T-helper 9 cell (primary cell): ENCODE data around the gene UCHL1.

Source experiments
- DNase-seq: peaks from one replicate; pipeline ENCODE4 v3.0.0-alpha.2; 2020
- total RNA-seq, 2 donors: gene quantifications; one replicate each; lab custom pipeline; 2026; lab: John Stamatoyannopoulos, UW

UCHL1 gene
- total RNA-seq: 0 reads per million in 2 donors

GRCh38 chr4:41256740-41257256, at the start of gene UCHL1:
Gene UCHL1, plus strand, starts transcription at chr4:41256928. Its CDS starts 49 bp downstream, at chr4:41256977.
- no peak for DNase-seq

GRCh38 chr4:41207291-41207831, 49.4 kb upstream of the UCHL1 start:
- DNase-seq: no peak

DNA sequence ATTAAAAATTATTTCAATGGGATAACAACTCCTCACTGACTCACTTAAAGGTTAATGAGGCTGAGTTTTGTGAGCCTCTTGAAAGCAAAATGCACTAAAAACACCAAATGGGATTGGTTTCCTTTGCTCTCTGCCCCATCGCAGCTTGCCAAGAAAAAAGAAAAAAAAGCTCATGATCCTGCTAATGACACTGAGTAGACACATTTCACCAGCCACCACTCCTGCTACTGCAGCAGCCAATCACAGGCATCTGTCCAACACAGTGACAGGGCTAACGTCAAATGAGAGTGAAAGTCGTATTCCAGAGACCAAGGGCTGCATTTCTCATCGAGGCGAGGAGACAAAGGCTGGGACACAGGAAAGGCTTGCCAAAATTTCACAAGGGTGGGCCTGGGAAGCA, 47.5 kb upstream of the UCHL1 start:
- DNase-seq: no peak

GRCh38 chr4:41209901-41210300, 46.8 kb upstream of the UCHL1 start:
- no peak for DNase-seq

DNA sequence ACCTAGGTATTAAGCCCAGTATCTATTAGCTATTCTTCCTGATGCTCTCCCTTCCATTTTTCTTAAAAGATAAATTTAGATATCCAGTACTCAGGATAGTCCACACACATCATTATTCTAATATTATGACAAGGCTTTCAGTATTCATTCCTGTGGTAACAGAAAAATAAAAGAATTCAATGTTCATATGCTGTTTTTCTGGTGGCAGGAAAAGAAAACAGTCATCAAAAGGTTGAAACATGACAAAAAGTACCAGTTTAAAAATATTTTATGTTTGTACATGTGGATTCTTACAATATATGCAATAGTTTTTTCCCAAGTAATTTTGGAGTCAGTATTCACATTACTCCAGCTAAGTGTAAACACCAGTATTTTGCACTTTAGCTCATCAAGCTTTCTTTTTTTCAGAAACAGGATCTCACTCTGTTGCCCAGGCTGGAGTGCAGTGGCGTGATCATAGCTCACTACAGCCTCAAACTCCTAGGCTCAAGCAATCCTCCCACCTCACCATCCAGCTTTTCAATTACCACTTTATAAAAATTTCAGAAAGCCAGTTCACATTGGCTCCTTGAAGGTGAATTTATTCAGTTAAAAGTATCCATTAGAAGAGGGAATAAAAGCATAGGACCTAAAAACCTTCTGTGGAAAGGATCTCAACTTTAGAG, 44.6 kb upstream of the UCHL1 start:
- no peak for DNase-seq

- no peak for DNase-seq
Observed at GRCh38 chr4:41212616-41213203, 44.0 kb upstream of the UCHL1 start.

- no peak for DNase-seq
Observed at GRCh38 chr4:41213625-41214135, 43.0 kb upstream of the UCHL1 start.

DNA sequence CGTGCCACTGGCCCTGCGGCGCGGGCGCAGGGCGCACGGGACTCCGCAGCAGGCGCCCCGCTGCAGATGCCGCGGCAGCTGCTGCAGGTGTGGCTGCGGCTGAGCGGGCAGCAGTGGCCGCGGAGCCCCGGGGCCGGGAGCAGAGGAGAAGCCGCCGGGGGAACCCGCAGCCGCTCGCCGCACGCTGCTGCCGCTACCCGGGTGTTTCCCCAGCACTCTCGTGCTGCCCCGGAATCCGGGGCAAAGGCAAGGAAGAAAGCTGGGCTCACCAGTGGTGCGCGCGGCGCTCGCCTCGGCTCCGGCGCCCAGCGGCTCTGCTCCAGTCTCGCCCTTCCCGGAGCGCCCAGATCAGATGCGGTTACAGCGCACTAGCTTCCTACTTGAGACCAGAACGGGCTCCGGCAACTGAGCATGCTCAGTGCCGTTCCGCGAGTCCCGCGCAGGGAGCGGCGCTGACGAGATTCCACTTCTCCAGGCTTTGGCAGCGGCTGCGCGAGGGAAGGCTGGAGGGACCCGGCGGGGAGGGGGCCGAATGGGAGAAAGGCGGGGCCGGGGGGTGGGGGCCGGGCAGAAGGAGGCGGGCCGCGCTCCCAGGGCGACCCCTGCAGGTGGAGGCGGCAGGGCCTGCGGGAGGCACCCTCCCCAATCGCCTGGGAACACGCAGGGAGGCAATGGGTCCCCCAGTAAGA, 42.4 kb upstream of the UCHL1 start, which contains the start of gene APBB2:
TSS of gene APBB2 (minus strand) at position 407 of the 689 bp plus-strand sequence. CDS start 181,288 bp downstream, outside the sequence.
- no peak for DNase-seq

GRCh38 chr4:41214825-41215146, 41.9 kb upstream of the UCHL1 start:
- DNase-seq: no peak

DNA sequence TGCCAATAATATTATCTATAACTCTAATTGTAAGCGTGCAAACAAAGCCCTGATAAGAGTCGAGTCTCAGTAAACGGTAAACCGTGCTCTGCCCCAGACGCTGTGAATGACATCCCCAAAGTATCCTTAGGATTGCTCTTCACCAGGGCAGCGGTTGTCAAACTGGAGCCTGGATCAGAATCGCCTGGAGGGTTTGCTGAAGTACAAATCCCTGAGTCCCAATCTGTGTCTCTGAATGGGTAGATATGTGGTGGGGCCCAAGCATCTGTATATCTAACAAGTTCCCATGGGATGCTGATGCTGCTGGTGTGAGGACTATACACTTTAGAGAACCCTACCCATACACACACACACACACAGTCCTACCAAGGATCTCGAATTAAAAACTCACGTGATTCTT, 41.6 kb upstream of the UCHL1 start:
- no peak for DNase-seq

DNA sequence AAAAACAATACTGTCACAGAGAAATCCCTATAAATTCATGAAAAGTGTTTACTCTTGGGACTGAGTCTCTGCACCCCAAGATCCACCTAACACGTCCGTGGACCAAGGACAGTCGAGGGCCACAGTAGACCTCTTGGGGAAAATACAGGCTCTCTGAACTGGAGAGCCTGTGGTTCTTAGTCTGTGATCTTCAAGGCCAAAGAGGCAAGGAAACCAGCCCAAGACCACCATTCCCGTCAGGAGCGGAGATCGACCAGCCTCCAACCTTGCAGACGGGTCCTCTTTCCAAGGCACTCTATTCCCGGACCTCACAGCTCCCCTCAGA, 40.8 kb upstream of the UCHL1 start:
- DNase-seq: no peak

GRCh38 chr4:41216294-41217019, 40.3 kb upstream of the UCHL1 start:
- DNase-seq: no peak

DNA sequence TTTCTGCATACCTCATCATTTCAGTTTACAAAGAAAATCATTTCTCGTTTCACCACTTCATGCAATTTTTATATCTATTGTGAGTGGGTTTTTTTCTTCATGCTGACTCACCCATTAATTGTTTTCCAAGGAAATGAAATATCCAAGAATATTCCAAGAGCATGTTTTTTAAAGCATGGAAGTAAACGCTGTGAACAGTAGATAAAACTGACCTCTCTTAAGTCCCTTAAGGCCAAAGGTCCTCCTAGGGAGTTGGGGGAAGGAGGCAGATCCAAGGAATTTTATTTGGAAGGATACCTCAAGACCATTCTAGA, 39.8 kb upstream of the UCHL1 start:
- DNase-seq: no peak

DNA sequence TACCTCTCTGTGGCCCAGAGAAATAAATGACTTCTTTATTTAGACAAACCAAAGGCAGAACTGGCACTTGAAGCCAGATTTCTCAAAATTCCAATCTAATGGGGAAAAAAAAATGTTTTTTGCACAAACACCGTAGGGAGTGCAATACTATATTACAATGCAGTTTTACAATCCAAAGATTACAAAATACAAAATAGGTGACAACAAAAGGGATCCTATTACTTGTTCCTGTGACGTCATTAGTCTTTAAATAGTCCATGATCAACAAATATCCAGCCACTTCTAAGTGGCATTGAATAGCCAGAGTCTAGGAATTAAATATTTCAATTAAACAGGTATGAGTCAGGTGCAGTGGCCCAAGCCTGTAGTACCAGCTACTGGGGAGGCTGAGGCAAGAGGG, 39.4 kb upstream of the UCHL1 start:
- DNase-seq: no peak

DNA sequence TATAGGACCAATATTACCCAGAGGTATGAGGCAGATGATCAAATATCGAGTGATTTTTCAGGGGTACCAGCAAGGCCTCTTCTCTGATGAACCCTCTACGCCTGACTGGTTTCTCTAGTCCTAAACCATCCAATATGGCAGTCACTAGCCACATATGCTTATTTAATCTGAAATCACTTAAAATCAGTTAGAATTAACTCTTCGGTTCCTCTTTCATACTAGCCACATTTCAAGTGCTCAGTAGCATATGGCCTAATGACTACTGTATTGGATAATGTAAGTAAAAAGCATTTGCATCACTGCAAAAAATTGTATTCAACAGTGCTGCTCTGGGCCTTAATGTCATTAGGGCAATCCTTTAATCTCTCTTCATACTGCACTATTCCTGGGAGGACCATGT, 38.0 kb upstream of the UCHL1 start:
- no peak for DNase-seq

- DNase-seq: no peak
Observed at GRCh38 chr4:41219421-41219950, 37.2 kb upstream of the UCHL1 start.

- DNase-seq: no peak
Observed at GRCh38 chr4:41221850-41222645, 34.7 kb upstream of the UCHL1 start.

- no peak for DNase-seq
Observed at GRCh38 chr4:41227902-41228301, 28.8 kb upstream of the UCHL1 start.

DNA sequence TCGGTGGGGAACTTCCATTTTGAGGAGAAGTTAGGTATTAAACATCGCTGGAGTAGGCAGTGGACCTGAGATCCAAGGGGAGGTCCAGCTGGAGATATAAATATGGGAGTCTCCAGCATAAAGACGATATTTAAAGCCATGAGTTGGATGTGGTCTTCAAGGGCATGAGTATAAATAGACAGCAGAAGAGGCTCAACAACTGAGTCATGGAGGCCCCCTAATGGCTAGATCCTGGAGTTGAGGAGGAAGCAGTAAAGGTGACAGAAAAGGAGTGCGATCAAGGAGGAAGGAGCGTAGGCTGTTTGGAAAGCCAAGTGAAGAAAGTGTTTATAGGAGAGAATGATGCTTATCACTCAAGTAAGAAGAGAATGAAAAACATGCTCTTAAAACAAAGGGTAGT, 24.3 kb upstream of the UCHL1 start:
- DNase-seq: no peak

DNA sequence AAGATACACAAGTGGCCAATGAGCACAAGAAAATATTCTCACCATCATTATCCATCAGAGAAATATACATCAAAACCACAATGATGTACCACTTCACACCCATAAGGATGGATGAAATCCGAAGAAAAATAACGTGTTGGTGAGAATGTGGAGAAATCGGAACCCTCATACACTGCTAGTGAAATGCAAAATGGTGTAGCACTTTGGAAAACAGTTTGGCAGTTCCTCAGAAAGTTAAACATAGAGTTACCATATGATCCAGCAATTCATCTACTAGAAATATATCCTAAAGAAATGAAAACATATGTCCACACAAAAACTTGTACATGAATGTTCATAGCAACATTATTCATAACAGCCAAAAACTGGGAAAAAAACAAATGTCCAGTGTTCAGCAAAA, 23.9 kb upstream of the UCHL1 start:
- DNase-seq: no peak

GRCh38 chr4:41236032-41236431, 20.7 kb upstream of the UCHL1 start:
- DNase-seq: no peak

- DNase-seq: no peak
Observed at GRCh38 chr4:41236508-41236907, 20.2 kb upstream of the UCHL1 start.
